Brain microvascular endothelial cell (primary cell): ENCODE results near the gene PHF21A.
A peak's percentile ranks its signal among the peaks of the same experiment; 100 is the strongest.

Experiments used
- DNase-seq: peaks from one replicate; pipeline ENCODE4 v3.0.0-alpha.2; 2020
- H3K27ac ChIP-seq: fragments of 250-450 bp; sonication (Bioruptor Pico); 2 replicates; pipeline ENCODE4 v1.5.1; 2020; ENCODE audit warnings: mild to moderate bottlenecking, moderate library complexity
- H3K27me3 ChIP-seq: fragments of 250-450 bp; sonication (Bioruptor Pico); replicated peaks from 2 replicates; pipeline ENCODE4 v1.5.1; 2020; ENCODE audit warnings: mild to moderate bottlenecking
- H3K36me3 ChIP-seq: fragments of 250-450 bp; sonication (Bioruptor Pico); replicated peaks from 2 replicates; pipeline ENCODE4 v1.5.1; 2020; ENCODE audit warnings: mild to moderate bottlenecking
- H3K4me3 ChIP-seq: 2 replicates; pipeline ENCODE4 v1.5.1; 2011; ENCODE audit warnings: low read depth, mild to moderate bottlenecking, control low read depth, low read length, moderate library complexity
- in situ Hi-C: cut with HindIII; loops from 2 replicates; pipeline ENCODE4 v1.10.0; 2017; ENCODE audit warnings: low sequenced_read_pairs, low pct_ligation_motif_present
- TF ChIP-seq, protein P1 (sequence below): IDR thresholded peaks from 2 replicates; pipeline ENCODE4 v1.5.1; 2011; ENCODE audit warnings: low read depth, mild to moderate bottlenecking, moderate library complexity, low read length, control low read depth, inconsistent platforms; ENCODE audit errors: missing control alignments

PHF21A gene

DNA sequence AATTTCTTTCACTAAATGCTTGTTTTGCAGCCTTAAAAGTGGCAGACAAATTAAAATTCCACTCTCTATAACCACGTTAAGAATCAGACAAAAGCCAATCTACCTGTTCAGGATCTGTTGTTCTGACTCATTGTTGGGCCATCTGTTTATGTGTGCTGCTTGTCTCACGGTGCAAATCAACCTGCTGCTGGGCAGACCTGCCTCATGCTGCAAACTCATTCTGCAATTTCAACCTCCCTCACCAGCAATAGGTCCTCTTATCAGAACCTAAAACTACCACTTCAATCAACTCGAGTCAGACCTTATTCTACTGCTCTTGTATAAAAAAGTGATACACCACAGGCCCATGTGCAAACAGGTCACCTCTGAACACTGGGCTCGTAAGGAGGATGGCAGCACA lies 123.7 kb downstream of the PHF21A start:
- no peaks in the 10 kb centered on the region for H3K27me3 ChIP-seq
- H3K36me3 ChIP-seq, result no peaks in the 10 kb centered on the region
- H3K4me3 ChIP-seq, result no peak overlapping the region
- no peak overlapping the region for H3K27ac ChIP-seq
- in situ Hi-C loops, result no loop called here
- TF ChIP-seq, protein P1, sequence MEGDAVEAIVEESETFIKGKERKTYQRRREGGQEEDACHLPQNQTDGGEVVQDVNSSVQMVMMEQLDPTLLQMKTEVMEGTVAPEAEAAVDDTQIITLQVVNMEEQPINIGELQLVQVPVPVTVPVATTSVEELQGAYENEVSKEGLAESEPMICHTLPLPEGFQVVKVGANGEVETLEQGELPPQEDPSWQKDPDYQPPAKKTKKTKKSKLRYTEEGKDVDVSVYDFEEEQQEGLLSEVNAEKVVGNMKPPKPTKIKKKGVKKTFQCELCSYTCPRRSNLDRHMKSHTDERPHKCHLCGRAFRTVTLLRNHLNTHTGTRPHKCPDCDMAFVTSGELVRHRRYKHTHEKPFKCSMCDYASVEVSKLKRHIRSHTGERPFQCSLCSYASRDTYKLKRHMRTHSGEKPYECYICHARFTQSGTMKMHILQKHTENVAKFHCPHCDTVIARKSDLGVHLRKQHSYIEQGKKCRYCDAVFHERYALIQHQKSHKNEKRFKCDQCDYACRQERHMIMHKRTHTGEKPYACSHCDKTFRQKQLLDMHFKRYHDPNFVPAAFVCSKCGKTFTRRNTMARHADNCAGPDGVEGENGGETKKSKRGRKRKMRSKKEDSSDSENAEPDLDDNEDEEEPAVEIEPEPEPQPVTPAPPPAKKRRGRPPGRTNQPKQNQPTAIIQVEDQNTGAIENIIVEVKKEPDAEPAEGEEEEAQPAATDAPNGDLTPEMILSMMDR, result no peak
- no peak for DNase-seq

DNA sequence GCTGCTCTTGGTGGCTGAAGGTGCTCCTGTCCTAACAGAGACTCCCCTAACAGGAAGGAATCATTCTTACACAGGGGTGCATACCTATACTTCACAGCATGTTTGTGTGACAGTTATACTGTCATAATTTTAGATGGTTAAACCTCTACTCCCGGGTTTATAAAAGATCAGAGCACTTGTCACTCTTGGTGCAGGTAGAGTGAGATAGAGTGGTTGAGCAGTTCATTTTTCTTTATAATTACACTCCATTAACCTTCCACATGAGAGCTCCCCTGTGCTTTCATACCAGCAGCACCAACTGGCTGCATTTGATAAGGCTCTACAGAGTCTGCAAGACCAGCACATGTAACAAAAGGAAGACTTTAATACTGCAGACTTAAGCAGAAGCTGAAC lies 125.9 kb downstream of the PHF21A start:
- DNase-seq, result no peak
- no peaks in the 10 kb centered on the region for H3K36me3 ChIP-seq
- no peak overlapping the region for H3K27ac ChIP-seq
- in situ Hi-C loops, result no loop called here
- no peaks in the 10 kb centered on the region for H3K27me3 ChIP-seq
- TF ChIP-seq, protein P1, result no peak
- no peak overlapping the region for H3K4me3 ChIP-seq

DNA sequence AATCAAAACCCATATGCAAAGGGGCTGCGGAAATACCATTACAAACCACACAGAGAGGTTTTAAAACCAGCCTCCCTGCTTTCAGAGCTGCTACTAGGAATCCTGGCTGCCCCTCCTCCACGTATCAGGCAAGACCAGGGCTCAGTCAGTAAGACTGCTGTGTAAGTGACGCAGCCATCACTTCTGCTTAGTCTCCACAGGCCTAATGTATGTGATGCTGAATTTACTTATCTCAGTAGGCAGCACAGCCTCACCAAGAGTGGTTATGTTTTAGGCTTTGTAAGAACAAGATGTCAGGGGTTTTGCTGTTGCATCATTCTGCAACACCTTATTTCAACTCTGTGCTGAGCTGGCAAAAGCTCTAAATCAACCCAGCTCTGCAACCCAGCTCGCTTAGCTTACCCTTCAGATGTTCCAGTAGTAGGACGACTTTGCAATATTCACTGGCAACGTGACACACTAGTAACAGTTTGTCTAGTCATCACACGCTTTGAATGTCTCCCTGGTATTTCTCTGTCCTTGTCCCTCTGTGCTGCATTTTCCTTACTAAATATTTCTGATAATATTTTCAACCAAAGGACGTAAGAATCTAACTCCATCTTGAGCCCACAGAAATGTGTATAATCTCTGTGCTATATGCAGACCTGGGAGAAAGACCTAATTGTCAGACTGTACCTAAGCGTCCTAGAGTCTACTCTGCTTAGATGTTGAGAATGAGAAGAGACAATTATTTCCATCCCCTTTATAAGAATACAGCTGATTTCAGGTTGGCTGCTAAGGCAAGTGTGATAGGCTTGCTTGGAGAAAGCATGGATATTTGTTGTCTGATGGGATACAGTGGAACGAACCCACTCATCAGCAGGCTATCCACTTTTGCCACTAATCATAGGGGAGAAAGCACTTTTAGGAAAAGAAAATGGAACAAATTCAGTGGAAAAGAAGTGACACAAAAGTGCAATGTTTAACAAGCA lies 126.6 kb downstream of the PHF21A start:
- Histone ChIP-seq H3K36me3 (no peaks in the 10 kb centered on the region), H3K27me3 (no peaks in the 10 kb centered on the region), H3K27ac (no peak overlapping the region), H3K4me3 (no peak overlapping the region)
- peak; percentile 7 for DNase-seq
- in situ Hi-C loops, result no loop called here
- TF ChIP-seq, protein P1, result no peak

DNA sequence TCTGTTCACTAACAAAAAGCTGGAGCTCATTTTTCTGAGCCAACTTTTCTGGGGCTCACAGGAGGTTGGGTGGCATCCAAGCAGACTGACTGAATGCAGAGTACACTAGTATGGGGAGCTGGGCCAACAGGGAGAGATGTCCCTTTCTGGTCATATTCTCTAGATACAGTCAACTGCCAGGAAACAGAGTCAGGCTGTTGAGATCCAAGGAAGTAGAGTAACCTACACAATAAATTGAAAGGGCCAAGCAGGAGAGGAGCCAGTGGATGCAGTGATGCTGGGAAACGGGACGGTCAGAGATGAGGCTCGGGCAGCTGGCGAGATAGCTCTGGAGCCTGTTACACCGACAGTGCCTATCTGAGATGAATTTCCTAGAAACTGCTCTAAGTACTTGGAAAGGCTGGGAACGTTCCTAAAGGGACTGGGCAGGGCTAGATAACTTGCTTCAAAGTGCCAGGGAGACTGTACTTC lies 127.7 kb downstream of the PHF21A start:
- no peak overlapping the region for H3K27ac ChIP-seq
- no peaks in the 10 kb centered on the region for H3K27me3 ChIP-seq
- no peak overlapping the region for H3K4me3 ChIP-seq
- TF ChIP-seq, protein P1, result no peak
- H3K36me3 ChIP-seq, result no peaks in the 10 kb centered on the region
- in situ Hi-C loops, result no loop called here
- DNase-seq, result no peak

DNA sequence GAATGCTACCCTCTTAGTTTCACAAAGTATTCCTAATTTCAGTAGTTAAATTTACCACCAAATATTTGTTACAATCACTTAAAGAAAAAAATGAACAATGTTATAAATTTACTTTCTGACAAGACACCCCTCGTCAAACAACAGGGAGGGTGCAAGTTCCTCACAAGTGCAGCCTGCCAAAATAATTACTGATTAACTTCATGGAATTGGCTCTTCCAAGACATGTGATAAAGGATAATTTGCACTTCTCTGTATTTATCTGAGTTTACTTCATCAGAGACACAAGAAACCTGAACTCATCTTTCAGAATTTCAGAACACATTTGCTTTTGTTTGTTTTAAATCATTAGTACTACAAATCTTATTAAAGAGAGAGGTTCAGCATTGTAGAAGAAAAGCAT lies 132.3 kb downstream of the PHF21A start:
- Histone ChIP-seq H3K36me3 (no peaks in the 10 kb centered on the region), H3K4me3 (no peak overlapping the region), H3K27ac (no peak overlapping the region), H3K27me3 (no peaks in the 10 kb centered on the region)
- TF ChIP-seq, protein P1, result no peak
- DNase-seq, result no peak
- in situ Hi-C loops, result no loop called here
